HG03095 (cell line): ENCODE results near the gene FGF7.
"Not testable (repeated sequence)": the region's sequence is repeated elsewhere in the genome, so short reads cannot be mapped to it uniquely, and the experiment has no call there.

ENCODE experiments used
- ATAC-seq: cut with Tn5 transposase; IDR thresholded peaks from one replicate; pipeline ENCODE4 v1.9.1; 2021; ENCODE audit warnings: moderate library complexity; ENCODE audit not compliant: unreplicated experiment

Gene FGF7

GRCh38 chr15:49423021-49423420, at the start of gene FGF7:
FGF7 (plus strand) TSS chr15:49423242; CDS start chr15:49424298, 1,056 bp downstream.
- no peak for ATAC-seq

DNA sequence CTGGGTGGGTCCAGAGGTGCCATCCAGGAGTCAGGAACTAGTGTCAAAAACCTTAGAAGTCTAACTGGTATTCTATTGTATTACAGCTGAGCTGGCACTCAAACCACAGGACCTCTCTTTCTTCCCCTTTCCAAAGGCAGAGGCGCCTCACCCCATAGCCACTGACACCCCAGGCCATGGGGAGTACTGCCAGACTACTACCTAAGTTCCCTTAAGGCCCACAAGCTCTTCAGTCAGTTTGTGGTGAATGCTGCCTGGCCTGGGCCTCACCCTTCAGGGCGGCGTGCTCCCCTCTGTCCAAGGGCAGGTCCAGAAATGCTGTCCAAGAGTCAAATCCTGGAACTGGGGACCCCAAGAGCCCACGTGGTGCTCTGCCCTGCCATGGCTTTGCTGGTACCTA, 43.0 kb upstream of the FGF7 start:
- ATAC-seq: no peak

- no peak for ATAC-seq
These were observed 42.1 kb upstream of the FGF7 start for GRCh38 chr15:49380912-49381311.

DNA sequence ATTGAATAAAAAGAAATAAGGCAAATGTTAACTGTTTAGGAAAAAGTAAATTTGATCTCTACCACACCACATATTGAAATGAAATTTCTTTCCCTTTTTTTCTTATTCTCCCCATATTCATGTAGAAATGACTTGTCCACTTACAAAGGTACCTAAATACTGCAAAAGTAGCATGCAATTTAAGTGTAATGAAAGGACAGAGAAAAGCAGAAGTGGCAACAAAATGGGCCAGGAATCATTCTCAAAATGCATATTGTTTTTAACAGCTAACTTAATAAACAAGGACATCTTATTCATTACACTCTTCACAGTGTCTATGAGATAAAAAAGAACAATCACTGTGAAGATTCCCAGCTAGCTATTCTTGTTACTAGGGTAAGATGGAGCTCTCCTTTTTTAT, 40.6 kb upstream of the FGF7 start:
- ATAC-seq: no peak

DNA sequence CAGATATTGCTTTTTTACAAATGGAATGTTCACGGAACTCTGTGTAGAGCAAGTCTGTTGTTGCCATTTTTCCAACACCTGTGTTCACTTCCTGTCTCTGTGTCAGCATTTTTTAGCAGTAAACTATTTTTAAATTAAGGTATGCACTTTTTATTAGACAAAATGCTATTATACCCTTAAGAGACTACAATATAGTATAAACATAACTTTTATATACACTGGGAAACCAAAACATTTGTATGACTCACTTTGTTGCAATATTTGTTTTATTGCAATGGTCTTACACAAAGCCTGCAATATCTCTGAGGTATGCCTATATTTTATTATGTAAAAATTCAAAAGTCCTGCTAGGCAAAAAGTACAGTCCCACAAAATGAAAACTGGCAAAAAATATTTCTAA, 39.8 kb upstream of the FGF7 start:
- no peak for ATAC-seq

DNA sequence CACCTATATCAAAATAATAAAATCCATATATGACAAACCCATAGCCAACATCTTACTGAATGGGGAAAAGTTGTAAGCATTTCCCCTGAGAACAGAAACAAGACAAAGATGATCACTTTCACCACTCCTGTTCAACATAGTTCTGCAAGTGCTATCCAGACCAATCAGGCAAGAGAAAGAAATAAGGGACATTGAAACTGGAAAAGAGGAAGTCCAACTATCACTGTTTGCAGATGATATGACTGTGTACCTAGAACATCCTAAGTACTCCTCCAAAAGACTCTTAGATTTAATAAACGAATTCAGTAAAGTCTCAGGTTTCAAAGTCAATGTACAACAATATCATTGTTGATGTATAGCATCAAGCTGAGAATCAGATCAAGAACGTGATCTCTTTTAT, 35.6 kb upstream of the FGF7 start:
- no peak for ATAC-seq

DNA sequence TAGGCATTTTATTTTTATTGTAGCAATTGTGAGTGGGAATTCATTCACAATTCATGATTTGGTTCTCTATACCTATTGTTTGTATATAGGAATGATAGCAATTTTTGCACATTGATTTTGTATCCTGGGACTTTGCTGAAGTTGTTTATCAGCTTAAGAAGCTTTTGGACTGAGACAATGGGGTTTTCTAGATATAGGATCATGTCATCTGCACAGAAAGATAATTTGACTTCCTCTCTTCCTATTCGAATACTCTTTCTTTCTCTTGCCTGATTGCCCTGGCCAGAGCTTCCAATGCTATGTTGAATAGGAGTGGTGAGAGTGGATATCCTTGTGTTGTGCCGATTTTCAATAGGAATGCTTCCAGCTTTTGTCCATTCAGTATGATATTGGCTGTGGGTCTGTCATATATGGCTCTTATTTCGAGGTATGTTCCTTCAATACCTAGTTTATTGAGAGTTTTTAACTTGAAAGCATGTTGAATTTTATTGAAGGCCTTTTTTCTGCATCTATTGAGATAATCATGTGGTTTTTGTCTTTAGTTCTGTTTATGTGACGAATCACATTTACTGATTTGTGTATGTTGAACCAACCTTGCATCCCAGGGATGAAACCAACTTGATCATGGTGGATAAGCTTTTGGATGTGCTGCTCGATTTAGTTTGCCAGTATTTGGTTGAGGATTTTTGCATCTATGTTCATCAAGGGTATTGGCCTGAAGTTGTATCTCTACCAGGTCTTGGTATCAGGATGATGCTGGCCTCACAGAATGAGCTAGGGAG, 20.3 kb upstream of the FGF7 start:
- ATAC-seq: not testable (repeated sequence)

GRCh38 chr15:49406352-49407118, 16.5 kb upstream of the FGF7 start:
- no peak for ATAC-seq

DNA sequence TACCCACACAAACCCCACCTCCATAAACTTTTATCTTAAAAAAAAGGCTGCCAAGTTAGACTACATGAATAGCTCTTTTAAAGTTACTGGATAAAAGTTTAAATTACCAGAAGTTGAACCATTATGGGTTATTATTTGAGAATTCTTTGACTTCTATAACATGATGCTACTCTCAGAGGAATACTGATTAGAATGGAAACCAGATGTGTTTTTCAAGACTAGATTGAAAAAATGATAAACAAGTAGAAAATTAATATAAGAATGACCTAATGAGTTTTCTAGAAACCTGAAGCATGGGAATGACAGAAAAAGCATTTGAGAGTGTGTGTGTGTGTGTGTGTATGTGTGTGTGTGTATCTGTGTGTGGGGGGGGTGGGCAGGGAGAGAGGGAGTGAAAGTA, 12.4 kb upstream of the FGF7 start:
- ATAC-seq: no peak

DNA sequence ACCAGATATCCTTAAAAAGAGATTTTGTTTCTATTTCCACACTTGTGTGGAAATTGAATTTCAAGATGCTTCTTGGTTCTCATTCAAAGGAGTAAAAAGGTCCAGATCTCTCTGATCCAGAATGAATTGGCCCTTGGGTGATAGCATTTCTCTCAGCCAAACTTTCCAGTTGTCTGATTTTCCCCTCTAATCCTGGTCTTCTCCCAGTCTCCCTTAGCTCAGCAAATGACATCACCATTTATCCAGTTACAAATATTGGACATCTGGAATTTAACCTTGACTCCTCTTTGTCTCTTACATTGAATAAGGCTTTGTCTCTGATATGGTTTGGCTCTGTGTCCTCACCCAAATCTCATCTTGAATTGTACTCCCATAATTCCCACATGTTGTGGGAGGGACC, 10.2 kb upstream of the FGF7 start:
- no peak for ATAC-seq

DNA sequence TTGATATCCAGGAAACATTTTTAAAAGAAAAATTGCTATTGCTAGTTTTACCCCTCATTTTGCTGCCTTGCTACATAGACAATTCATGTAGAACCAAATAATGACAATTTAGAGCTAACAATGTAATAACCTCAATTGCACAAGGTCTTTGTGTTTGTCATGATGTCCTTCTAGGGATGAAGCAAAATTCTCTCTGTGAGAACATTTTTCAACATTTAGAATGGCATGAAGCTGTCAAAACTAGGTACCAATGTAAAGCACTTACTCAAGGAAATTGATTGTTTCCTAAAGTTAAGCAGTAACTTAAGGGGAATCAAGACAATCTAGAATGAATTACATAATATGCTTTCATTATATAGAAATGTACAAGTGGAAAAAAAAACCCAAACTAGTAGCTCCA, 7.9 kb upstream of the FGF7 start:
- no peak for ATAC-seq

DNA sequence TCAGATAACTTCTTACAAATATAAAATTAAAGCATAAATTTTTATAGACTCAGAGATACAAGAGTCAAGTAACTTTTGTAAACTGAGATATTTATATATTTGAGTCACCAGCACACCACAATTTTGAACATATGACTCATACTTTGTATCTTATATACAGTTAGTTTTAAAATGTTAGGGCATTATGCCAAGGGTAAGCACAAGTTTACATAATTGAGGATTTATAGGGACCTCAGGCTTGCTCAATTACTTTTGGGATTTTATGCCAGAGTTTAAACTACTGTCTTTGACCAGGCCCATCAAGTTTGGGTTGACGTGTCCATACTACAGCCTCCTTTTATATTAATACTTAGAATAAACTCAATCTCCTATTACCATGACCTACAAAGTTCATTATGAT, 7.4 kb upstream of the FGF7 start:
- no peak for ATAC-seq

- no peak for ATAC-seq
These were observed 4.2 kb upstream of the FGF7 start for GRCh38 chr15:49418811-49419210.

DNA sequence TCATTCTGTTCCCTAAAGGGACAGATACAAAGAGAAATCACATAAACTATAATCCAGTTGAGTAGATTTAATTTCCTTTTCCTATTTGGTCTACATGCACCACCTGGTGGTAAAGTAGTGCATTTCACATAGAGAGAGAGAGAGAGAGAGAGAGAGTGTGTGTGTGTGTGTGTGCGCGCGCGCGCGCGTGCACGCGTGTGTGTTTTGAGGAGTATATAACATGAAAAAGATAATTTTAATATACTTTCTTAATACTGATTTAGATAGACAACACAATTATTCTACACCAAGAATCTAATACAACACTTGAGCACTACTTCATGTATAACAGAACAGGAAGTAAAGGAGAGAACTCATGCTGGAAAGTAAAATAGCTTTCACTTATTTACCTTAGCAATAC, 1.1 kb upstream of the FGF7 start:
- ATAC-seq: no peak

GRCh38 chr15:49423901-49424550, 984 bp downstream of the FGF7 start:
- ATAC-seq: no peak

GRCh38 chr15:49424954-49425353, 1.9 kb downstream of the FGF7 start:
- no peak for ATAC-seq

- ATAC-seq: no peak
These were observed 4.3 kb downstream of the FGF7 start for GRCh38 chr15:49427372-49427771.

GRCh38 chr15:49428409-49429095, 5.5 kb downstream of the FGF7 start:
- ATAC-seq: no peak

DNA sequence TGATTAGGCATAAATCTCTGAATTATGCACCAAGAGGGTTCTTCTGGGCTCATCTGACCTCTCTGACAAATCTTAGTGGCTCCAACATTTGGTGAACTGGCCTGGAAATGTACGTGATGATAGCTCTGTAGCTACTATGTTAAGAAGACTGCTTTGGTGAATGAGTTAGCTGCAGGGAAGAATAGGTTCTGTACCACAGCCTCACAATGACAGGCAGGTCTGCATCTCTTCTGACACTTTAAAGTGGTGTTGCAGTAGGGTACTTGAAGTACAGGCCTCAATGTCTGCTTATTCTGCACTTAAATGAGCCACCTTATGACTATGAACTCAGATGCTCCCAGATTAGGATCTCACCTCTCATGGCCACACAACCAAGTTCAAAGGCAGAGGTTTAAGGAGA, 7.0 kb downstream of the FGF7 start:
- ATAC-seq: no peak

- ATAC-seq: no peak
These were observed 12.1 kb downstream of the FGF7 start for GRCh38 chr15:49435174-49435573.

DNA sequence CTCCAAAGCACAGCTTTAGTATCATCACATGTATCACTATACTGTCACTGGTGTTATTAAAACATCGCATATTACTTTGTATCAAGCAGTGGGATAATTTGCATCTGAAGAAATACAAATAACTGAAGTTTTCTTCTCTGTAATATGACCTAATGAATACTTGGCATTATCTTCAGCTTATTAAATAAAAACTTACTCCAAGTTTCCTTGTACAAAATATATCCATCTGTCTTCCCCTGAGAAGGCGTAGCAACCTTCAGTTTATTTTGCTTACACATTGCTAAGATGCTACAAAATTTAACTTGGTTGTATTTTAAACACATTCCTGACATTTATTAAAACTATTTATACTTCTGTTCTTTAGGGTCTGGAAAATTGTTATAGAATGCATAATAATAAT, 13.7 kb downstream of the FGF7 start:
- no peak for ATAC-seq
